SH-SY5Y (cell line): Measurements from ENCODE around the gene ARHGAP20.

Experiments used
- GATA2 ChIP-seq: IDR thresholded peaks from 2 replicates; pipeline ENCODE4 v1.6.1; 2011; ENCODE audit warnings: mild to moderate bottlenecking, low read depth, low read length
- GATA3 ChIP-seq: IDR thresholded peaks from 2 replicates; pipeline ENCODE4 v1.6.1; 2011; ENCODE audit warnings: low read depth, mild to moderate bottlenecking, low read length, moderate library complexity

DNA sequence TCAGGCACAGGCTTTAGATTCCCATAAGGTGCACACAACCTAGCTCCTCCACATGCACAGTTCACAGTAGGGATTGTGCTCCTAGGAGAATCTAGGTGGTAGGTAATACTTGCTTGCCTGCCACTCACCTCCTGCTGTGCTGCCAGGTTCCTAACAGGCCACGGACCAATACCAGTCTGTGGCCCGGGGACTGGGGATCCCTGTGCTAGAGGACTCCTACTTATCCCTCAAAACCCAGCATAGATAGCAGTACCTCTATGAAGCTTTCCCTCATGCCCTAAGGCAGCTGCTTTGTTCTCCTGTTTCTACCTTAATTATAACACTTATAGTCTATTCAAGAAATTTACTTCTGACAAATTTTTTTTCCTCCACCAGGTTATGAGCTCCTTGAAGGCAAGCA is 36.7 kb downstream of the ARHGAP20 start:
- no peak for TF ChIP-seq GATA2
- no peak for TF ChIP-seq GATA3
